ENCODE measurements around the gene KRT86.

KRT86 gene

DNA sequence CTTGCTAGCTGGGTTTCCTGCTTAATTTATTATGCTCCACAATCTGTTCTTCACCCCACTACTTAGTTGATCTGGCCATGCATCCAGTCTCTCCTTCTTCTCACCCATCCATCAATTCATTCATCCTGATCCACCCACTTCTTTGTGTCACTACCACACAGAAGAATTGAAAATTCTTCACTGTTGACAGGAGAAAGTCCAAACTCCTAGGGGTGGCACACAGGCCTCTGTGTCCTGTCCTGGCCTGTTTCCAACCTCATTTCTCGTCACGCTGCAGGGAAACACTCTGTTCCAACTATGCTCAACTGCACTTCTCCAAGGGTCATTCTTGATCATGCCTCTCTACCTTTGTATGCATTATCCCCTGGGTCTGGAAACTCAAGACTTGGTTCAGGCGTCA is 57.4 kb downstream of the KRT86 start:
- Histone ChIP-seq H3K9ac (ENCODE audit: low read length) (no peak overlapping the region), H3K27ac (ENCODE audit: low read depth, low read length) (no peak overlapping the region), H3K36me3 (ENCODE audit: low read length) (no peaks in the 10 kb centered on the region), H3K27me3 (ENCODE audit: low read length) (no peaks in the 10 kb centered on the region), H4K20me1 (ENCODE audit: low read depth, low read length) (no peaks in the 10 kb centered on the region), H3K4me3 (ENCODE audit: insufficient read depth, low read length, poor library complexity, severe bottlenecking) (no peak overlapping the region), H2AFZ (ENCODE audit: low read depth, low read length, severe bottlenecking) (no peak overlapping the region), H3K9me3 (ENCODE audit: insufficient read depth, low read length) (no peaks in the 10 kb centered on the region), H3K4me2 (ENCODE audit: low read depth, low read length, poor library complexity, severe bottlenecking) (no peak overlapping the region), H3F3A (ENCODE audit: insufficient read depth) (no peaks in the 10 kb centered on the region), H3K9me2 (replicated peaks; ENCODE audit: insufficient read depth, low read length) (no peaks in the 10 kb centered on the region), H3K79me2 (ENCODE audit: insufficient read depth, low read length) (no peaks in the 10 kb centered on the region)
- TF ChIP-seq, protein P1, sequence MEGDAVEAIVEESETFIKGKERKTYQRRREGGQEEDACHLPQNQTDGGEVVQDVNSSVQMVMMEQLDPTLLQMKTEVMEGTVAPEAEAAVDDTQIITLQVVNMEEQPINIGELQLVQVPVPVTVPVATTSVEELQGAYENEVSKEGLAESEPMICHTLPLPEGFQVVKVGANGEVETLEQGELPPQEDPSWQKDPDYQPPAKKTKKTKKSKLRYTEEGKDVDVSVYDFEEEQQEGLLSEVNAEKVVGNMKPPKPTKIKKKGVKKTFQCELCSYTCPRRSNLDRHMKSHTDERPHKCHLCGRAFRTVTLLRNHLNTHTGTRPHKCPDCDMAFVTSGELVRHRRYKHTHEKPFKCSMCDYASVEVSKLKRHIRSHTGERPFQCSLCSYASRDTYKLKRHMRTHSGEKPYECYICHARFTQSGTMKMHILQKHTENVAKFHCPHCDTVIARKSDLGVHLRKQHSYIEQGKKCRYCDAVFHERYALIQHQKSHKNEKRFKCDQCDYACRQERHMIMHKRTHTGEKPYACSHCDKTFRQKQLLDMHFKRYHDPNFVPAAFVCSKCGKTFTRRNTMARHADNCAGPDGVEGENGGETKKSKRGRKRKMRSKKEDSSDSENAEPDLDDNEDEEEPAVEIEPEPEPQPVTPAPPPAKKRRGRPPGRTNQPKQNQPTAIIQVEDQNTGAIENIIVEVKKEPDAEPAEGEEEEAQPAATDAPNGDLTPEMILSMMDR (IDR thresholded peaks at IDR 0.05; ENCODE audit: insufficient read depth, low read length, poor library complexity, severe bottlenecking): no peak
- TF ChIP-seq EZH2phosphoT487 (conservative IDR thresholded peaks at IDR 0.05; ENCODE audit: low read length): no peak

DNA sequence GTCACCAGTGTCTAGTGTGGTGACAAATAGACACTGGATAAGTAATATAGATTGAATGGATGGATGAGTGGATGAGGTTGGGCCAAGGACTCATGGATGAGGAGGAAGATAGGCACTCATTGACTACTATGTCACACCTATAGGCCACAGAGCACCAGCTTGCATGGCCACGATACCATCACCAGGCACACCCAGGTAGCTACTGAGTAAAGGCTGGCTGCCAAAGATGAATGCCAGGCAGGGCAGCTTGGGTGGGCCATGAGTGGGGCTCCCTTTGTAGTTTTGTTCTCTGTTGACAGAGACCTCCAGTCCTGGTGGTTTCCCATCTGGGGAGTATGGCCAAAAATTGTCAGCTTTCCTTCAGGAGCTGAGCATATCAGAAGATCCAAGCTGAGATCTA is 57.9 kb downstream of the KRT86 start:
- Histone ChIP-seq H3K79me2 (ENCODE audit: insufficient read depth, low read length) (no peaks in the 10 kb centered on the region), H3K36me3 (ENCODE audit: low read length) (no peaks in the 10 kb centered on the region), H4K20me1 (ENCODE audit: low read depth, low read length) (no peaks in the 10 kb centered on the region), H3K4me2 (ENCODE audit: low read depth, low read length, poor library complexity, severe bottlenecking) (no peak overlapping the region), H3K27ac (ENCODE audit: low read depth, low read length) (no peak overlapping the region), H3K27me3 (ENCODE audit: low read length) (no peaks in the 10 kb centered on the region), H3K4me3 (ENCODE audit: insufficient read depth, low read length, poor library complexity, severe bottlenecking) (no peak overlapping the region), H3K9ac (ENCODE audit: low read length) (no peak overlapping the region), H3K9me3 (ENCODE audit: insufficient read depth, low read length) (no peaks in the 10 kb centered on the region), H3F3A (ENCODE audit: insufficient read depth) (no peaks in the 10 kb centered on the region), H3K9me2 (replicated peaks; ENCODE audit: insufficient read depth, low read length) (no peaks in the 10 kb centered on the region), H2AFZ (ENCODE audit: low read depth, low read length, severe bottlenecking) (no peak overlapping the region)
- no peak for TF ChIP-seq EZH2phosphoT487 (conservative IDR thresholded peaks at IDR 0.05; ENCODE audit: low read length)
- TF ChIP-seq, protein P1 (IDR thresholded peaks at IDR 0.05; ENCODE audit: insufficient read depth, low read length, poor library complexity, severe bottlenecking): no peak

DNA sequence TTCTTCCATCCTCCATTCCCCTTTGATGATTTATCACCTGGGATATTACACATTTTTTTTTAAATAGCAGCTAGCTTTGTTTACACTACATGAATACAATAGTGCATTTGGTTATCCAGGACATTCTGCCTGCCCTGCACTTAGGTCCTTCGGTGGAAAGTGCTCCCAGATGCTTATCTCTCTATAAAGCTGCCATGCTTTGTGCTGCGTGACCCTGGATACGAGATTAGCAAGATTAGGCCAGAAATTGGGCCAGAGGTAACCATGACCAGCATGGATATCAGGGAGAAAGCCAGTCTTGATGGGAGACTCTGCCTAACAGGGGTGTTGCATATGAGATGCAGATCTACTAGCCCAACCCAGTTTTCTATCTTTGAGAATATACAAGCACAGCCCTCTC is 58.9 kb downstream of the KRT86 start:
- Histone ChIP-seq H3F3A (ENCODE audit: insufficient read depth) (no peaks in the 10 kb centered on the region), H3K4me2 (ENCODE audit: low read depth, low read length, poor library complexity, severe bottlenecking) (no peak overlapping the region), H3K27me3 (ENCODE audit: low read length) (no peaks in the 10 kb centered on the region), H3K9me2 (replicated peaks; ENCODE audit: insufficient read depth, low read length) (no peaks in the 10 kb centered on the region), H3K9ac (ENCODE audit: low read length) (no peak overlapping the region), H3K36me3 (ENCODE audit: low read length) (no peaks in the 10 kb centered on the region), H3K27ac (ENCODE audit: low read depth, low read length) (no peak overlapping the region), H3K9me3 (ENCODE audit: insufficient read depth, low read length) (no peaks in the 10 kb centered on the region), H2AFZ (ENCODE audit: low read depth, low read length, severe bottlenecking) (no peak overlapping the region), H4K20me1 (ENCODE audit: low read depth, low read length) (no peaks in the 10 kb centered on the region), H3K79me2 (ENCODE audit: insufficient read depth, low read length) (no peaks in the 10 kb centered on the region), H3K4me3 (ENCODE audit: insufficient read depth, low read length, poor library complexity, severe bottlenecking) (no peak overlapping the region)
- TF ChIP-seq, protein P1 (IDR thresholded peaks at IDR 0.05; ENCODE audit: insufficient read depth, low read length, poor library complexity, severe bottlenecking): no peak
- no peak for TF ChIP-seq EZH2phosphoT487 (conservative IDR thresholded peaks at IDR 0.05; ENCODE audit: low read length)

Measured in SU-DHL-6 (cell line).